NCI-H2029 (cell line): ENCODE data around the gene GCG.

ENCODE experiments used
- DNase-seq: peaks from one replicate; lab custom pipeline; 2025; lab: John Stamatoyannopoulos, UW

GCG gene

GRCh38 chr2:162149940-162150339, 2.1 kb downstream of the GCG start:
- no peak for DNase-seq

GRCh38 chr2:162149466-162149865, 2.6 kb downstream of the GCG start:
- DNase-seq: no peak

- no peak for DNase-seq
Measured at GRCh38 chr2:162148956-162149355, 3.1 kb downstream of the GCG start.

- DNase-seq: no peak
Measured at GRCh38 chr2:162143969-162144368, 8.1 kb downstream of the GCG start.

- DNase-seq: no peak
Measured at GRCh38 chr2:162138310-162138709, 13.7 kb downstream of the GCG start.

GRCh38 chr2:162127422-162127821, 24.6 kb downstream of the GCG start:
- no peak for DNase-seq

GRCh38 chr2:162126527-162126926, 25.5 kb downstream of the GCG start:
- DNase-seq: no peak

GRCh38 chr2:162126111-162126519, 25.9 kb downstream of the GCG start:
- no peak for DNase-seq

- DNase-seq: no peak
Measured at GRCh38 chr2:162125138-162125537, 26.9 kb downstream of the GCG start.

- DNase-seq: peak; percentile 33
Measured at GRCh38 chr2:162123806-162124758, 28.0 kb downstream of the GCG start.

GRCh38 chr2:162118166-162119031, 33.6 kb downstream of the GCG start:
- DNase-seq: no peak

GRCh38 chr2:162116352-162116751, 35.7 kb downstream of the GCG start:
- no peak for DNase-seq

- DNase-seq: no peak
Measured at GRCh38 chr2:162115076-162115475, 37.0 kb downstream of the GCG start.

GRCh38 chr2:162114271-162114670, 37.8 kb downstream of the GCG start:
- no peak for DNase-seq

- no peak for DNase-seq
Measured at GRCh38 chr2:162113776-162114168, 38.3 kb downstream of the GCG start.

GRCh38 chr2:162113088-162113775, 38.8 kb downstream of the GCG start:
- no peak for DNase-seq

GRCh38 chr2:162111958-162112850, 39.8 kb downstream of the GCG start:
- DNase-seq: no peak

GRCh38 chr2:162107361-162107901, 44.6 kb downstream of the GCG start:
- DNase-seq: no peak

- DNase-seq: no peak
Measured at GRCh38 chr2:162106746-162107145, 45.3 kb downstream of the GCG start.

- DNase-seq: no peak
Measured at GRCh38 chr2:162106146-162106551, 45.9 kb downstream of the GCG start.

- peak; percentile 78 for DNase-seq
Measured at GRCh38 chr2:162103443-162104009, 48.5 kb downstream of the GCG start.
